Muscle of arm (tissue), 14 donors: ENCODE measurements around the gene SNRPA1. TPM values are rescaled to one million over a fixed set of nuclear protein-coding genes. Genes with fewer than 3 reads are reported as not detected.
"Not testable (repeated sequence)": the region's sequence is repeated elsewhere in the genome, so short reads cannot be mapped to it uniquely, and the experiment has no call there.

Source experiments
- DNase-seq: peaks from one replicate; pipeline ENCODE4 v3.0.0-alpha.2; 2013
- long read RNA-seq, 11 donors: transcript quantifications; one replicate each; lab custom pipeline, GENCODE V29; 2026
- polyA plus RNA-seq, 12 donors: library from polyadenylated mRNA; unstranded; fragments of 120-200 nt; gene quantifications; one replicate each; pipeline ENCODE4 v1.2.1, GENCODE V29; 2013; ENCODE audit not compliant: insufficient read length in 12 of 12

SNRPA1 gene
- 10 to 100 TPM in 11 of 12 donors, not detected in 1; 25.6 to 56.9 (median 40.6) TPM for polyA plus RNA-seq
- long read RNA-seq, donor 1, transcript SNRPA1-201 (9 exons, 1,055 nt): major isoform, 20 of 65 reads
- long read RNA-seq, donor 1, partial matches to known transcripts: 40 of 65 reads
- long read RNA-seq, donor 1, other reads (novel, unspliced or antisense): 0 of 65 reads
- long read RNA-seq, donor 2, transcript SNRPA1-207 (8 exons, 924 nt): minor isoform, 5 of 41 reads
- long read RNA-seq, donor 2, transcript SNRPA1-201 (9 exons, 1,055 nt): major isoform, 13 of 41 reads
- long read RNA-seq, donor 2, partial matches to known transcripts: 20 of 41 reads
- long read RNA-seq, donor 2, other reads (novel, unspliced or antisense): 0 of 41 reads
- long read RNA-seq, donor 3, transcript SNRPA1-201 (9 exons, 1,055 nt): major isoform, 5 of 24 reads
- long read RNA-seq, donor 3, partial matches to known transcripts: 16 of 24 reads
- long read RNA-seq, donor 3, other reads (novel, unspliced or antisense): 0 of 24 reads
- long read RNA-seq, donor 4, transcript SNRPA1-201 (9 exons, 1,055 nt): major isoform, 5 of 16 reads
- long read RNA-seq, donor 4, partial matches to known transcripts: 8 of 16 reads
- long read RNA-seq, donor 4, other reads (novel, unspliced or antisense): 0 of 16 reads
- long read RNA-seq, donor 5, transcript SNRPA1-201 (9 exons, 1,055 nt): major isoform, 11 of 56 reads
- long read RNA-seq, donor 5, partial matches to known transcripts: 37 of 56 reads
- long read RNA-seq, donor 5, other reads (novel, unspliced or antisense): 0 of 56 reads
- long read RNA-seq, donor 6, transcript SNRPA1-201 (9 exons, 1,055 nt): major isoform, 8 of 37 reads
- long read RNA-seq, donor 6, partial matches to known transcripts: 21 of 37 reads
- long read RNA-seq, donor 6, other reads (novel, unspliced or antisense): 0 of 37 reads
- long read RNA-seq, donor 7, transcript SNRPA1-201 (9 exons, 1,055 nt): major isoform, 7 of 18 reads
- long read RNA-seq, donor 7, partial matches to known transcripts: 9 of 18 reads
- long read RNA-seq, donor 7, other reads (novel, unspliced or antisense): 0 of 18 reads
- long read RNA-seq, donor 8, transcript SNRPA1-201 (9 exons, 1,055 nt): major isoform, 10 of 33 reads
- long read RNA-seq, donor 8, partial matches to known transcripts: 16 of 33 reads
- long read RNA-seq, donor 8, other reads (novel, unspliced or antisense): 0 of 33 reads
- long read RNA-seq, donor 9, transcript SNRPA1-201 (9 exons, 1,055 nt): major isoform, 11 of 21 reads
- long read RNA-seq, donor 9, partial matches to known transcripts: 8 of 21 reads
- long read RNA-seq, donor 9, other reads (novel, unspliced or antisense): 0 of 21 reads
- long read RNA-seq, donor 10, partial matches to known transcripts: 27 of 35 reads
- long read RNA-seq, donor 10, other reads (novel, unspliced or antisense): 0 of 35 reads
- long read RNA-seq, donor 11, transcript SNRPA1-201 (9 exons, 1,055 nt): major isoform, 19 of 48 reads
- long read RNA-seq, donor 11, partial matches to known transcripts: 27 of 48 reads
- long read RNA-seq, donor 11, other reads (novel, unspliced or antisense): 0 of 48 reads

- peak; percentile 96 for DNase-seq
Measured at GRCh38 chr15:101294731-101295606, at the start of gene SNRPA1. Gene SNRPA1, minus strand, starts transcription at chr15:101295248. Its CDS starts 70 bp downstream, at chr15:101295178.

GRCh38 chr15:101342056-101342455, 47.0 kb upstream of the SNRPA1 start:
- no peak for DNase-seq

DNA sequence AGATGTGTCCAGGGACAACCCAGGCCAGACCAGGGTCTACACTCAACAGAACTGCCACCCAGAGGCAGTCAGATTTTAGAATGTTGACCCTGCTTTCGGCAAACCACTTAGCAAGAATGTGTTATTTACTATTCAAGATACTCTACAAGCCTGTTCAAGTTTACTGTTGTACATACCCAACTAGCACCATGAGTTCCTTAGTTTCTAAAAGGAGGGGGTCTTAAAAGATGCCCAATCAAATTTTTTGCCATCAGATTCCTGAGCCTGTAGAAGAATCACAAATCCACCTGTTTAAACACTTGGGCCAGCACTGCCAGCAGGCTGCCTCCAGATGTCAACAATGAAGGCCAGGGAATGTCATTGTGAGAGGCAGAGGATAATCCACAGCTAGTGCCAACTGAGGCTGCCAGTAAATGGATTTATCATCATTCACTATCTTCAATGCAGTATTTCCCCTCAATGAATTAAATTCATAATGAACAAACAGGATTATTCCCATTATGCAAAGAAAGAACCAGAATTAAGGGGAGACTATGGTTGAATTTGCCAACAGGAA, 43.5 kb upstream of the SNRPA1 start:
- no peak for DNase-seq

DNA sequence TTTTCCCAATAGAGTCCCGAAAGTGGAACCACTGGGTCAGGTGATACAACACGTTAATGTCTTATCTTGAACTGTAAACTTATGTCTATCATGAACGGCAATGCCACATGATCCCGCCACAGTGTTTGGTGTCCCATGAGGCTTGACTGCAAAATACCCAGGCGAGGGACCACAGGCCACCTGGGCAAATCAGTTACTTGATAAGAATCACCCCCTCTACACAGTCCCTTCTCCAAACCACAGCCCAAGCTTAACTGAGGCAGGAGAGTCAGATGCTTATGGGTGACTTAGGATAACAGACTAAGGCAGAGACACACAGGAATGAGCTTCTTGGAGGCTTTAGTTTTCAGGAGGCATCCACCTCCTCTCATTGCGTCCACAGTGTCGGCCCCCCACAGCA, 42.9 kb upstream of the SNRPA1 start:
- DNase-seq: no peak

DNA sequence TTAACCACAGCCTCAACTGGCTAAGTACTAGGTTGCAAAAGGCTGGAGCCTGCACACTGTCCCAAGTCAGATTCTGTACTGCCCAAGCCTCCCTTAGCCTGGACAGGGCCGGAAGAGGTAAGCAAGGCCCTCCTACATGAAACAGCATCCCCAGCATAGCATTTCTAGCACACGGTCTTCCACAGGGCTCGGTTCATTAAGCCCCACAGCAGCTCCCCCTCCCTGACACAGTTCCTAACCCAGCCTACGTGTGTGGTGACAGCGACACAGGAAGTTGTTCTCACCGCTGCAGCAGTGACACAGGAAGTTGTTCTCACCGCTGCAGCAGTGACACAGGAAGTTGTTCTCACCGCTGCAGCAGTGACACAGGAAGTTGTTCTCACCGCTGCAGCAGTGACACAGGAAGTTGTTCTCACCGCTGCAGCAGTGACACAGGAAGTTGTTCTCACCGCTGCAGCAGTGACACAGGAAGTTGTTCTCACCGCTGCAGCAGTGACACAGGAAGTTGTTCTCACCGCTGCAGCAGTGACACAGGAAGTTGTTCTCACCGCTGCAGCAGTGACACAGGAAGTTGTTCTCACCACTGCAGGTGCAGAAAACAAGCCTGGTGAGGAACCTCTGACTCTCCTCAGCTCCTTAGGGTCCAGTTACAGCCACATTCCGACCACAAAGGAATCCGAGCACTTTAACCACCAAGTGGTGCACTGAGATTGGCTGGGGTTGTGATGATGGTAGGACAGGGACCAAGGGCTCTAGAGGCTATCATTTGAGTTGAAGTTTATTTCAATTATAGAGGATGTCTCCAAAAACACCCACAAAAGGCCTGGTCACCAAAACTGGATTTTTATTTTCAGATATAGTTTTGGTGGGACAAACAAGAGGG, 39.1 kb upstream of the SNRPA1 start:
- DNase-seq: not testable (repeated sequence)

DNA sequence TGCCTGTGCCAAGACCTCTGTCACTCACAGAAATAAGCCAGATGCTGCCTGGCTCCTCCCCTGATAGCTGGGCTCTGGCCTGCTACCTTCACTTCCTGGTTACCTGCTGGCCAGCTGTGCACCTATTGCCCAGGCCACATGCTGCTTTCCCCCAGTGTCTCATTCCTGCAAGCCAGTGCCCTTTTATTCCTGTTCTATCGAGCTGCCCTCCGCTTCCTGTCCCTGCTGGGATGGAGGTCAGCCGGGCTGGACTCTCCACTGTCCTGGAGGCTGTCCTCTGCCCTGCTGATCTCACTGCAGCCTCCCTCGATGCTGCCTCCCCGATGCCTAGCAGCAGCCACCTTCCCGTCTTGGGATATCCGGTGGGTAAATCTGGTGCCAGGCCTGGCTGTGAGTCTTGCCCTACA, 37.0 kb upstream of the SNRPA1 start:
- no peak for DNase-seq

GRCh38 chr15:101329867-101330380, 34.9 kb upstream of the SNRPA1 start:
- DNase-seq: no peak

GRCh38 chr15:101329309-101329863, 34.3 kb upstream of the SNRPA1 start:
- no peak for DNase-seq

DNA sequence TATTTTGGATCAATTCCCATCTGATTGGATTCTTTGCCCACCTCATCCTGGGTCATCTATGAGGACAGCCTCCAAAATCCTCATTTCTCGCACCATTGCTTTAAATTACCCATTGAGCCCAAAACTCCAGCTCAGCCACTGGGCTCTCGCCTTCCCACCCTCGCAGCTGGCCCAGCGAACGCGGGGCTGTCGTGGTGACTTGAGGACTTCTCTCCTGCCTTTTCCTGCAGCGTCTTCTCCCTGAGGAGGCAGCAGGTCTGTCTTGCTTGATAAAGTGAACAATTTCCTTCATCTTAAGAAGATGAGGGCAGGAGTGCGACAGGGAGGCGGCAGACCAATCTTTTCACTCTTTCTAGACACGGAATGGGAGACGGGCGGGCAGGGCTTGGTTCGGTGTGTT, 33.0 kb upstream of the SNRPA1 start:
- DNase-seq: no peak

GRCh38 chr15:101327147-101327740, 32.2 kb upstream of the SNRPA1 start:
- DNase-seq: no peak

GRCh38 chr15:101326462-101327146, 31.6 kb upstream of the SNRPA1 start:
- no peak for DNase-seq

- no peak for DNase-seq
Measured at GRCh38 chr15:101326026-101326315, 30.9 kb upstream of the SNRPA1 start.

- no peak for DNase-seq
Measured at GRCh38 chr15:101325263-101326025, 30.4 kb upstream of the SNRPA1 start.

DNA sequence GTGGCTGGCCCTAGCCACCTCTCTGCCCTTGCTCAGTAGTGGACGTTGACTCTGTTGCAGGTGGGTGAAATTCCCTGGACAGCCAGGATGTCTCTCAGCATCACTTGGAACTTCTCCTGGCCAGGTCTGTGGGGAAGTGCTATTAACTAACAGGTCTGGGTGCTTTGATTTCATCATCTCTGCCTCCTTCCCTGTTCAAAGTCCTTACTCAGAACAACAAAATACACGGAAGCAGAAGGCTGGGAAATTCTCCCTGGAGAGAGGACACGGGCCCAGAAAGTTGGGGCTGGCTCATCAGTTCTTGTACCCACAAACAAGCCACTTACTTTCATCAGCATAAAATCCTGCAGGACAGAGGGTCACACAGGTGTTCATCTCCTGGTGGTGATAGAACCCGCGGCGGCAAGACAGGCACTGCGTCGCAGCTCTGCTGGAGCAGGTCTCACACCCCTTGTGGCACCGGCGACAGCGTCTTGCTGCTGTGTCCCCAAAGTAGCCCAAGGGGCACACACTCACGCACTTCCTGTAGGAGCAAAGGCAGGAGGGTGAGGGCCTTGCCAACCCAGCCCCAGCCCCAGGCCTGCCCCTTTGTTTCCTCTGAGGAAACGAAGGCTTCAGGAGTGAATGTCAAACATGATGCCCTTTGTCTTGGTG, 29.6 kb upstream of the SNRPA1 start:
- no peak for DNase-seq

GRCh38 chr15:101323793-101324523, 28.9 kb upstream of the SNRPA1 start:
- DNase-seq: no peak
